Neural progenitor cell (in vitro differentiated cells): Measurements from ENCODE around the gene EIPR1. TPM values are rescaled to one million over a fixed set of nuclear protein-coding genes. Genes with fewer than 3 reads are reported as not detected.

Experiments used
- DNase-seq: peaks from one replicate; pipeline ENCODE4 v3.0.0-alpha.2; 2016; ENCODE audit warnings: low spot score
- H2AFZ ChIP-seq: fragments of 200-600 bp; sonication (generic); replicated peaks from 2 replicates; pipeline ENCODE4 v1.6.1; 2016; ENCODE audit warnings: antibody characterized with exemption
- H3F3A ChIP-seq: fragments of 200-600 bp; sonication (generic); 2 replicates; pipeline ENCODE4 v1.6.1; 2016; ENCODE audit warnings: antibody characterized with exemption, low read depth
- H3K27ac ChIP-seq: fragments of 200-600 bp; sonication (generic); 2 replicates; pipeline ENCODE4 v1.5.1; 2016; ENCODE audit warnings: mild to moderate bottlenecking
- H3K27me3 ChIP-seq: fragments of 200-600 bp; sonication (generic); 2 replicates; pipeline ENCODE4 v1.6.1; 2016; ENCODE audit warnings: mild to moderate bottlenecking, moderate library complexity
- H3K36me3 ChIP-seq: fragments of 200-600 bp; sonication (generic); 2 replicates; pipeline ENCODE4 v1.5.1; 2016
- H3K4me1 ChIP-seq: fragments of 200-600 bp; sonication (generic); 2 replicates; pipeline ENCODE4 v1.6.1; 2016; ENCODE audit warnings: mixed run types
- H3K4me2 ChIP-seq: fragments of 200-600 bp; sonication (generic); 2 replicates; pipeline ENCODE4 v1.6.1; 2016
- H3K4me3 ChIP-seq: fragments of 200-600 bp; sonication (generic); 2 replicates; pipeline ENCODE4 v1.5.1; 2016
- H3K79me2 ChIP-seq: fragments of 200-600 bp; sonication (generic); 2 replicates; pipeline ENCODE4 v1.6.1; 2016; ENCODE audit warnings: low read depth
- H3K9ac ChIP-seq: fragments of 200-600 bp; sonication (generic); 2 replicates; pipeline ENCODE4 v1.6.1; 2016
- H3K9me3 ChIP-seq: fragments of 200-600 bp; sonication (generic); 2 replicates; pipeline ENCODE4 v1.5.1; 2016; ENCODE audit warnings: low read depth
- H4K20me1 ChIP-seq: fragments of 200-600 bp; sonication (generic); 2 replicates; pipeline ENCODE4 v1.6.1; 2016; ENCODE audit warnings: low read depth
- H3K27ac Mint-ChIP-seq: 3 replicates; pipeline ENCODE4 v1.8.0; 2021; ENCODE audit warnings: mixed read lengths
- H3K27me3 Mint-ChIP-seq: 2 replicates; pipeline ENCODE4 v1.8.0; 2022; ENCODE audit warnings: low read depth, mild to moderate bottlenecking, inconsistent platforms, moderate library complexity, mixed read lengths; ENCODE audit not compliant: insufficient read depth
- H3K36me3 Mint-ChIP-seq: 3 replicates; pipeline ENCODE4 v1.8.0; 2021; ENCODE audit warnings: mixed read lengths
- H3K4me1 Mint-ChIP-seq: 3 replicates; pipeline ENCODE4 v1.8.0; 2021; ENCODE audit warnings: mixed read lengths
- H3K4me3 Mint-ChIP-seq: 3 replicates; pipeline ENCODE4 v1.8.0; 2021; ENCODE audit warnings: mild to moderate bottlenecking, moderate library complexity, mixed read lengths
- H3K9me3 Mint-ChIP-seq: 3 replicates; pipeline ENCODE4 v1.8.0; 2020; ENCODE audit warnings: mixed read lengths
- EZH2 ChIP-seq: fragments of 200-600 bp; sonication (generic); IDR thresholded peaks from 2 replicates; pipeline ENCODE4 v1.6.1; 2017; ENCODE audit warnings: antibody characterized with exemption, mild to moderate bottlenecking, moderate library complexity
- EZH2phosphoT487 ChIP-seq: fragments of 200-600 bp; sonication (generic); IDR thresholded peaks from 2 replicates; pipeline ENCODE4 v1.6.1; 2017; ENCODE audit warnings: antibody characterized with exemption
- total RNA-seq: library from RNA; depleted of rRNA; stranded (reverse); fragments of >200 nt; gene quantifications from 2 replicates; pipeline ENCODE4 v1.2.3, GENCODE V29; 2015; ENCODE audit warnings: low replicate concordance
- TF ChIP-seq, protein P1 (sequence below): fragments of 200-600 bp; sonication (generic); IDR thresholded peaks from 2 replicates; pipeline ENCODE4 v1.5.1; 2017; ENCODE audit warnings: antibody characterized with exemption, mild to moderate bottlenecking

Gene EIPR1
- total RNA-seq, 1 donor from 2014 or later: 57.1 TPM

DNA sequence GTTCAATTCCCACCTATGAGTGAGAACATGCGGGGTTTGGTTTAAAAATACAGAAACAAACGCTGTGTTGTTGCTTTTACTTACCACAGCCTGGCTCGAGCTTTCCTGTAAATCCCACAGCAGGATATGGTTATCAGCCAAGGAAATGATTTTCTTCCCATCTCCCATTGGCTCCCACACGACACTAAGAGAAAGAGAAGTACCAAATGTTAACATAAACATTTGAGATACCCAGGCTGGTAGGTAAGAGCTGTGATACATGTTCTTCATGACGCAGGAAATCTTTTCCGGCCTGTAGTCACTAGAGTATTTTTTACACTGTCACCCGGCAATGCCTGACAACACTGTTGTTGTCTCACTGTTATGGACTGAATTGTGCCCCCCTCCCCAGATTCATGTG lies 163.6 kb downstream of the EIPR1 start:
- no peaks in the 10 kb centered on the region for H3K9me3 Mint-ChIP-seq

DNA sequence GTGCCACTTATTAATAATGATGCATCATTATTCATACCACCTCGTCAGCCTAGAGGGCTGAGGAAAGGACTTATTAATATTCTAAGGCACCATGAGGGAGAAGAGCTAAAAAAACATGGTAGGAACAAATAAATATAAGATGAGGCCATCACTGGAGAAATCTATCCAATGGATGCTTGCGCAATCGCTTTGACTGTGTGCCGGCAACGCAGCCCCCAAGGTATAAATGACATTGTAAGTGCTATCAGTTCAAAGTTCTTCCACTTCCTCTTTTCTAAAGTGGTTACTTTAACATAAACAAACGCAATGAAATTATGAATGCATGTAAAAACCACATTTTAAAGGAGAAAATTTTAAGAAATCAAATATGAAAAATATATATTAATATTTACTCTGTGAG lies 164.6 kb downstream of the EIPR1 start:
- Histone ChIP-seq H3K27me3 (no peaks in the 10 kb centered on the region), H3K4me3 (no peak overlapping the region), H3K9me3 (no peaks in the 10 kb centered on the region), H3K27ac (no peak overlapping the region), H2AFZ (no peak overlapping the region), H3K36me3 (no peaks in the 10 kb centered on the region), H3K4me2 (no peak overlapping the region), H3K9ac (no peak overlapping the region), H3F3A (no peaks in the 10 kb centered on the region), H3K4me1 (no peaks in the 10 kb centered on the region), H4K20me1 (peaks cover 5% of the 10 kb centered on the region), H3K79me2 (no peaks in the 10 kb centered on the region)
- TF ChIP-seq EZH2: no peak
- no peak for TF ChIP-seq EZH2phosphoT487
- TF ChIP-seq, protein P1, sequence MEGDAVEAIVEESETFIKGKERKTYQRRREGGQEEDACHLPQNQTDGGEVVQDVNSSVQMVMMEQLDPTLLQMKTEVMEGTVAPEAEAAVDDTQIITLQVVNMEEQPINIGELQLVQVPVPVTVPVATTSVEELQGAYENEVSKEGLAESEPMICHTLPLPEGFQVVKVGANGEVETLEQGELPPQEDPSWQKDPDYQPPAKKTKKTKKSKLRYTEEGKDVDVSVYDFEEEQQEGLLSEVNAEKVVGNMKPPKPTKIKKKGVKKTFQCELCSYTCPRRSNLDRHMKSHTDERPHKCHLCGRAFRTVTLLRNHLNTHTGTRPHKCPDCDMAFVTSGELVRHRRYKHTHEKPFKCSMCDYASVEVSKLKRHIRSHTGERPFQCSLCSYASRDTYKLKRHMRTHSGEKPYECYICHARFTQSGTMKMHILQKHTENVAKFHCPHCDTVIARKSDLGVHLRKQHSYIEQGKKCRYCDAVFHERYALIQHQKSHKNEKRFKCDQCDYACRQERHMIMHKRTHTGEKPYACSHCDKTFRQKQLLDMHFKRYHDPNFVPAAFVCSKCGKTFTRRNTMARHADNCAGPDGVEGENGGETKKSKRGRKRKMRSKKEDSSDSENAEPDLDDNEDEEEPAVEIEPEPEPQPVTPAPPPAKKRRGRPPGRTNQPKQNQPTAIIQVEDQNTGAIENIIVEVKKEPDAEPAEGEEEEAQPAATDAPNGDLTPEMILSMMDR: no peak
- Mint-ChIP-seq H3K4me1 (no peaks in the 10 kb centered on the region), H3K9me3 (no peaks in the 10 kb centered on the region), H3K27ac (no peak overlapping the region), H3K4me3 (no peak overlapping the region), H3K27me3 (peaks cover 6% of the 10 kb centered on the region), H3K36me3 (peaks cover 8% of the 10 kb centered on the region)
- DNase-seq: no peak

More for the DNA sequence above, 163.6 kb downstream of the EIPR1 start:
- no peaks in the 10 kb centered on the region for H3K4me1 ChIP-seq
- Mint-ChIP-seq H3K4me3 (no peak overlapping the region), H3K27ac (no peak overlapping the region), H3K27me3 (peaks cover 6% of the 10 kb centered on the region), H3K4me1 (no peaks in the 10 kb centered on the region), H3K36me3 (peaks cover 6% of the 10 kb centered on the region)
- H3K9ac ChIP-seq: no peak overlapping the region
- no peak overlapping the region for H3K4me2 ChIP-seq
- H3F3A ChIP-seq: no peaks in the 10 kb centered on the region
- H3K9me3 ChIP-seq: no peaks in the 10 kb centered on the region
- no peak for DNase-seq
- TF ChIP-seq EZH2: no peak
- no peak for TF ChIP-seq EZH2phosphoT487
- TF ChIP-seq, protein P1: no peak
- H4K20me1 ChIP-seq: peaks cover 5% of the 10 kb centered on the region
- no peaks in the 10 kb centered on the region for H3K79me2 ChIP-seq
- no peaks in the 10 kb centered on the region for H3K27me3 ChIP-seq
- H3K36me3 ChIP-seq: no peaks in the 10 kb centered on the region
- no peak overlapping the region for H2AFZ ChIP-seq
- H3K4me3 ChIP-seq: no peak overlapping the region
- H3K27ac ChIP-seq: no peak overlapping the region

DNA sequence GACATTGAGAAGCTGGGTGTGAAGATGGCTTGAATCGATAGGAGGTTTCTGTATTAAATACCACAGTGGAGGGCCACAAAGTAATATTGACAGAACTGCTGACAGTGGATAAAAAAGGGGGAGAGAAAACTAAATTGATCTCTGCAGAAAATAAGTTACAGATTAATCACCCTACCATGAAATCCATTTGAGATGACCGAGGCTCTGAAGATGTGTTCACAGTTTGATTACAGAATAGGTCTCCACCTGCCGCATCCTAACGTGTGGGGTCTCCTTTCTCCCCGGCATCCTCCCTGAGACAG lies 165.6 kb downstream of the EIPR1 start:
- no peak overlapping the region for H3K27ac ChIP-seq
- Mint-ChIP-seq H3K4me1 (no peaks in the 10 kb centered on the region), H3K36me3 (peaks cover 8% of the 10 kb centered on the region), H3K4me3 (no peak overlapping the region), H3K27ac (no peak overlapping the region), H3K27me3 (peaks cover 6% of the 10 kb centered on the region), H3K9me3 (no peaks in the 10 kb centered on the region)
- H3K4me1 ChIP-seq: no peaks in the 10 kb centered on the region
- H3K4me2 ChIP-seq: no peak overlapping the region
- no peak for DNase-seq
- no peaks in the 10 kb centered on the region for H3K27me3 ChIP-seq
- H3K36me3 ChIP-seq: no peaks in the 10 kb centered on the region
- H3K9me3 ChIP-seq: no peaks in the 10 kb centered on the region
- no peaks in the 10 kb centered on the region for H3K79me2 ChIP-seq
- TF ChIP-seq, protein P1: no peak
- no peak for TF ChIP-seq EZH2
- no peak for TF ChIP-seq EZH2phosphoT487
- no peak overlapping the region for H3K4me3 ChIP-seq
- H3K9ac ChIP-seq: no peak overlapping the region
- H2AFZ ChIP-seq: no peak overlapping the region
- peaks cover 5% of the 10 kb centered on the region for H4K20me1 ChIP-seq
- H3F3A ChIP-seq: no peaks in the 10 kb centered on the region
